K562 (cell line): Measurements from ENCODE around the gene SALL2. TPM values are rescaled to one million over a fixed set of nuclear protein-coding genes. Genes with fewer than 3 reads are reported as not detected.

Experiments used
- CBFA2T3 ChIP-seq: fragments of 450-650 bp; IDR thresholded peaks from 2 replicates; pipeline ENCODE4 v1.6.1; 2017
- CHD2 ChIP-seq: IDR thresholded peaks from 2 replicates; pipeline ENCODE4 v1.6.1; 2011; ENCODE audit warnings: low read depth, low read length
- ILK ChIP-seq: fragments of 450-650 bp; IDR thresholded peaks from 2 replicates; pipeline ENCODE4 v1.6.1; 2016; ENCODE audit warnings: missing genetic modification characterization, low read depth, mild to moderate bottlenecking, missing compliant biosample characterization, moderate library complexity, borderline replicate concordance
- KLF13 ChIP-seq: fragments of 450-650 bp; IDR thresholded peaks from 2 replicates; pipeline ENCODE4 v1.6.1; 2016; ENCODE audit warnings: missing genetic modification characterization, low read depth, mild to moderate bottlenecking, missing compliant biosample characterization, moderate library complexity, borderline replicate concordance
- MBD1 ChIP-seq: fragments of 250-450 bp; sonication (Bioruptor Pico); IDR thresholded peaks from 2 replicates; pipeline ENCODE4 v1.8.0; 2022; ENCODE audit warnings: inconsistent platforms
- MITF ChIP-seq: IDR thresholded peaks from 2 replicates; pipeline ENCODE4 v1.6.1; 2014; ENCODE audit warnings: antibody characterized with exemption
- MYC ChIP-seq, 2 experiments: fragments of 250-450 bp in 1 of 2; sonication (Bioruptor Pico) in 1 of 2; IDR thresholded peaks; 2 replicates each; pipeline versions ENCODE4 v1.5.1 to v1.6.1; 2012 to 2021; ENCODE audit warnings: low read depth in 2 of 2, borderline replicate concordance in 1 of 2, improper control_type of control experiment in 1 of 2, low read length in 1 of 2, mild to moderate bottlenecking in 1 of 2, moderate library complexity in 1 of 2
- NR0B1 ChIP-seq: fragments of 450-650 bp; IDR thresholded peaks from one replicate; pipeline ENCODE4 v1.6.1; 2018; ENCODE audit warnings: mild to moderate bottlenecking, moderate library complexity; ENCODE audit not compliant: partially characterized antibody
- TAF9B ChIP-seq: fragments of 450-650 bp; IDR thresholded peaks from 2 replicates; pipeline ENCODE4 v1.6.1; 2018; ENCODE audit warnings: mild to moderate bottlenecking; ENCODE audit not compliant: partially characterized antibody
- TFE3 ChIP-seq: fragments of 450-650 bp; formaldehyde crosslinking; IDR thresholded peaks from 2 replicates; pipeline ENCODE4 v1.4.0; 2020; ENCODE audit warnings: mild to moderate bottlenecking, mixed read lengths
- ZNF175 ChIP-seq: fragments of 200-800 bp; sonication (Bioruptor generic); IDR thresholded peaks from 2 replicates; pipeline ENCODE4 v1.6.1; 2016; ENCODE audit warnings: low read depth, mild to moderate bottlenecking, missing genetic modification characterization, missing compliant biosample characterization
- ZNF274 ChIP-seq: IDR thresholded peaks from 2 replicates; pipeline ENCODE4 v1.6.1; 2011; ENCODE audit warnings: low read depth, mild to moderate bottlenecking, low read length, moderate library complexity, borderline replicate concordance
- ZNF511 ChIP-seq: sonication (generic); formaldehyde crosslinking; IDR thresholded peaks from 2 replicates; pipeline ENCODE4 v1.8.0; 2022; ENCODE audit warnings: mild to moderate bottlenecking, missing genetic modification reagents
- ZNF512 ChIP-seq: IDR thresholded peaks from 2 replicates; pipeline ENCODE4 v1.6.1; 2016; ENCODE audit warnings: missing genetic modification characterization, missing compliant biosample characterization
- ZNF561 ChIP-seq: fragments of 450-650 bp; formaldehyde crosslinking; conservative IDR thresholded peaks from 2 replicates; pipeline ENCODE4 v1.4.0; 2020; ENCODE audit warnings: mild to moderate bottlenecking, moderate library complexity
- ZNF699 ChIP-seq: fragments of 250-450 bp; sonication (Bioruptor Pico); IDR thresholded peaks from 2 replicates; pipeline ENCODE4 v1.8.0; 2021; ENCODE audit warnings: mild to moderate bottlenecking, moderate library complexity; ENCODE audit not compliant: insufficient replicate concordance
- ZNF778 ChIP-seq: fragments of 450-650 bp; formaldehyde crosslinking; IDR thresholded peaks from 2 replicates; pipeline ENCODE4 v1.4.0; 2020; ENCODE audit warnings: mild to moderate bottlenecking, moderate library complexity
- polyA plus RNA-seq, 8 experiments: library from polyadenylated mRNA; depleted of rRNA in 4 of 8; stranded (reverse) in 5 of 8; unstranded in 3 of 8; fragments of >200 nt; fragmentation: Nextera tagmentation in 2 of 8; fragmentation: Illumina TruSeq in 1 of 8; extraction: Ambion mirVana in 2 of 8; extraction: Trizol in 1 of 8; gene quantifications; 2 replicates each; pipeline versions ENCODE4 v1.2.1 to v1.2.3, GENCODE V29; 2011 to 2014; ENCODE audit warnings: inconsistent platforms in 1 of 8, missing spikeins in 1 of 8
- total RNA-seq, 7 experiments: library from RNA; depleted of rRNA in 6 of 7; stranded (reverse); fragments of >200 nt in 6 of 7; fragmentation: Illumina TruSeq in 2 of 7; extraction: Trizol in 2 of 7; gene quantifications; 2 replicates each; pipeline versions ENCODE4 v1.2.1 to v1.2.3, GENCODE V29; 2011 to 2021; ENCODE audit warnings: low replicate concordance in 1 of 7

Gene SALL2
- total and polyA plus RNA-seq, 9 of the 15 experiments (the other 6 are each of a cell fraction or from before 2014, with no cell fraction given): 6.6 to 30.4 (median 12.9) TPM

GRCh38 chr14:21557084-21557901 is 31.1 kb upstream of the SALL2 start (continued):
- TF ChIP-seq MITF (no peak), NR0B1 (no peak), ZNF512 (tag) (no peak), ZNF699 (CRISPR knock-in tag) (no peak), KLF13 (no peak), ILK (tag) (no peak), ZNF778 (no peak), MYC (IDR thresholded peaks at IDR 0.05; ENCODE audit: low read depth, low read length) (no peak), MYC (CRISPR knock-in tag; IDR thresholded peaks at IDR 0.05; ENCODE audit: borderline replicate concordance, low read depth) (no peak), ZNF561 (CRISPR knock-in tag) (no peak), CBFA2T3 (no peak), CHD2 (0 out of 2 replicates have a peak, but pooled peaks have one; percentile 19), MBD1 (no peak), ZNF274 (no peak), TFE3 (no peak), ZNF511 (CRISPR knock-in tag) (no peak), ZNF175 (CRISPR knock-in tag) (no peak), TAF9B (no peak)
